HEK293T (cell line): Measurements from ENCODE around the gene KLHL26.

ENCODE experiments used
- ARNT ChIP-seq: fragments of 450-650 bp; IDR thresholded peaks from 2 replicates; pipeline ENCODE4 v1.6.1; 2017; ENCODE audit warnings: mild to moderate bottlenecking
- CTBP1 ChIP-seq: fragments of 450-650 bp; IDR thresholded peaks from 2 replicates; pipeline ENCODE4 v1.6.1; 2016; ENCODE audit warnings: borderline replicate concordance
- ELF4 ChIP-seq: fragments of 450-650 bp; IDR thresholded peaks from 2 replicates; pipeline ENCODE4 v1.6.1; 2017; ENCODE audit warnings: antibody characterized with exemption
- FOXK2 ChIP-seq: fragments of 450-650 bp; IDR thresholded peaks from 2 replicates; pipeline ENCODE4 v1.6.1; 2016; ENCODE audit warnings: mild to moderate bottlenecking
- FOXM1 ChIP-seq: fragments of 450-650 bp; IDR thresholded peaks from 2 replicates; pipeline ENCODE4 v1.6.1; 2017; ENCODE audit warnings: mild to moderate bottlenecking, borderline replicate concordance
- HDGF ChIP-seq: fragments of 450-650 bp; IDR thresholded peaks from 2 replicates; pipeline ENCODE4 v1.6.1; 2017; ENCODE audit warnings: antibody characterized with exemption, borderline replicate concordance
- L3MBTL2 ChIP-seq: fragments of 450-650 bp; conservative IDR thresholded peaks from 2 replicates; pipeline ENCODE4 v1.6.1; 2016; ENCODE audit warnings: mild to moderate bottlenecking
- NFRKB ChIP-seq: fragments of 450-650 bp; IDR thresholded peaks from 2 replicates; pipeline ENCODE4 v1.6.1; 2016; ENCODE audit warnings: mild to moderate bottlenecking, moderate library complexity
- SP1 ChIP-seq: fragments of 450-650 bp; IDR thresholded peaks from 2 replicates; pipeline ENCODE4 v1.6.1; 2017
- TARDBP ChIP-seq: fragments of 450-650 bp; IDR thresholded peaks from 2 replicates; pipeline ENCODE4 v1.6.1; 2016

GRCh38 chr19:18671303-18672043 is 34.6 kb downstream of the KLHL26 start:
- TF ChIP-seq SP1 (no peak), FOXK2 (no peak), NFRKB (no peak), FOXM1 (no peak), CTBP1 (no peak), ELF4 (no peak), ARNT (no peak), TARDBP (no peak), HDGF (no peak), L3MBTL2 (no peak)
